Measurements from ENCODE around the gene RBBP4.

Gene RBBP4

DNA sequence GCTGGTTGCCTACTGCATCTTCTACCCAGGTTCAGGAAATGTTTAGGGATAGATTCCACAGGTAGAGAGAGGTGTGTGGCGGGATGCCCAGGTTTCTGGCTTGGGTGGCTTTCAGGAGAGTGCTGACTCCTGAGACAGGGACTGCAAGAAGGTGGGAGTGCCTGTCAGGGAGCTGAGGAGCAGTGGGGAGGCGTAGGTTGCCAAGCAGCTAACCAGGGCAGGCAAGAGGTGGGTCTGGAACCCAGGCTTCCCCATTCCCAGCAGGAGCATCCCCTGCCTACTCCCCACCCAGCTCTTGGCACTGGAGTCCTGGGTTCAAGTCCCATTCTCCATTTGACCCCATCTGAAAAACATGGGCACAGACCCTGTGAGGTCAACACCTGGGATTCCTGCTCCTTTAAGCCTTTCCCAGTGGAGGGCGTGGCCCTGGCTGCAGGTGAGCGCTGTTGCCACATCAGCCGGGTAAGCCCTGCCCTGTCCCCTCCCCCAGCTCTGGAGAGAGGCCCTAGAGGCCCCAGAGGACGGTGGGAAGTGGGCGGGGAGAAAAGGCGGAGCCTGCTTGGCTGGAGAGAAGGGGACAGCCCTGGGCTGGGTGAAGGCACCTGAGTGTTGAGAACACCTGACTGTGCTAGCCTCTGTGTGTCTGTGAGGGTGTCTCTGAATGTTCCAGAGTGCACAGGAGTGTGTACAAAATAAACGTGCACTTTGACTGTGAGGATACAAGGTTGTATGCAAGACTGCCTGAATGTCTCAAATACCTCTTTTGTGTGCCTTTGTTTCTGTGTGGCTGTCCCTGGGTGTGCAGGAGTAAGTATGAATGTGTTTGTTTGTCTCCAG lies 65.5 kb downstream of the RBBP4 start:
- Histone ChIP-seq H3K27ac (no peak overlapping the region), H3K9me3 (no peaks in the 10 kb centered on the region), H3K4me3 (ENCODE audit: low read depth in 1 of 2, low read length in 1 of 2) (no peak overlapping the region), H3K27me3 (peaks cover 14% of the 10 kb centered on the region), H3K4me1 (ENCODE audit: control insufficient read depth in 1 of 2, insufficient read depth in 1 of 2, low read depth in 1 of 2, low read length in 1 of 2) (peaks cover 8 to 9% of the 10 kb centered on the region in 2 experiments), H3K36me3 (no peaks in the 10 kb centered on the region)
- TF ChIP-seq, protein P1, sequence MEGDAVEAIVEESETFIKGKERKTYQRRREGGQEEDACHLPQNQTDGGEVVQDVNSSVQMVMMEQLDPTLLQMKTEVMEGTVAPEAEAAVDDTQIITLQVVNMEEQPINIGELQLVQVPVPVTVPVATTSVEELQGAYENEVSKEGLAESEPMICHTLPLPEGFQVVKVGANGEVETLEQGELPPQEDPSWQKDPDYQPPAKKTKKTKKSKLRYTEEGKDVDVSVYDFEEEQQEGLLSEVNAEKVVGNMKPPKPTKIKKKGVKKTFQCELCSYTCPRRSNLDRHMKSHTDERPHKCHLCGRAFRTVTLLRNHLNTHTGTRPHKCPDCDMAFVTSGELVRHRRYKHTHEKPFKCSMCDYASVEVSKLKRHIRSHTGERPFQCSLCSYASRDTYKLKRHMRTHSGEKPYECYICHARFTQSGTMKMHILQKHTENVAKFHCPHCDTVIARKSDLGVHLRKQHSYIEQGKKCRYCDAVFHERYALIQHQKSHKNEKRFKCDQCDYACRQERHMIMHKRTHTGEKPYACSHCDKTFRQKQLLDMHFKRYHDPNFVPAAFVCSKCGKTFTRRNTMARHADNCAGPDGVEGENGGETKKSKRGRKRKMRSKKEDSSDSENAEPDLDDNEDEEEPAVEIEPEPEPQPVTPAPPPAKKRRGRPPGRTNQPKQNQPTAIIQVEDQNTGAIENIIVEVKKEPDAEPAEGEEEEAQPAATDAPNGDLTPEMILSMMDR (IDR thresholded peaks at IDR 0.05): no peak

DNA sequence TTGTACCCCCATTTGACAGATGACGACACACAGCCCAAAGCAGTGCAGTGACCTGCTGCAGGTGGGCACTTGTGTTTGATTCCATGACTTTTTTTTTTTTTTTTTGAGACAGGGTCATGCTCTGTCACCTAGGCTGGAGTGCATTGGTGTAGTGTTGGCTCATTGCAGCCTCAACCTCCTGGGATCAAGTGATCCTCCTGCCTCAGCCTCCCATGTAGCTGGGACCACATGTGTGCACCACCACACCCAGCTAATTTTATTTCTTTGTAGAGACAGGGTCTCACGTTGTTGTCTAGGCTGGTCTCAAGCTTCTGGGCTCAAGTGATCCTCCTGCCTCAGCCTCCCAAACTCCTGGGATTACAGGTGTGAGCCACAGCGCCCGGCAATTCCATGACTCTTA lies 66.5 kb downstream of the RBBP4 start:
- H3K27me3 ChIP-seq: peaks cover 7% of the 10 kb centered on the region
- no peaks in the 10 kb centered on the region for H3K9me3 ChIP-seq
- H3K36me3 ChIP-seq: no peaks in the 10 kb centered on the region
- H3K27ac ChIP-seq: no peak overlapping the region
- TF ChIP-seq, protein P1 (IDR thresholded peaks at IDR 0.05): no peak
- H3K4me1 ChIP-seq (ENCODE audit: control insufficient read depth in 1 of 2, insufficient read depth in 1 of 2, low read depth in 1 of 2, low read length in 1 of 2): peaks cover 0 to under 1% of the 10 kb centered on the region in 2 experiments
- no peak overlapping the region for H3K4me3 ChIP-seq (ENCODE audit: low read depth in 1 of 2, low read length in 1 of 2)

DNA sequence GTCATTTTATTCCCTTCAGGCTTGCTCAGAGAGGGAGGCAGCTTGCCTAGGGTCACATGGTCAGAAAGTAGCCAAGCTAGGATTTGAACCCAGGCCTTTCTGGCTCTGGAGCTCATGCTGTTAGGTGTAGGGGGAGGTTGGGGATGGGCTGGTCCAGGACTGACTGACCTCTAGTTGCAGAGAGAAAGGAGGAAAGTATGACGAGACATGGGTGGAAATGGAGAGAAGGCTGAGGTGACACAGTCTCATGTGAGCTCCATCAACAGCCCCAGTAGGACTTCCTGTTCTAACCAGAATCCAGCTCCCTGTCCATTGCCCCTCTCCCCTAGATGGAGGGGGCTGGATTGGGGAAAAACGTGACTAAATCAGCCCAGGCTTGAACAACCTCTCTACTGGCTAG lies 67.0 kb downstream of the RBBP4 start:
- Histone ChIP-seq H3K27ac (no peak overlapping the region), H3K9me3 (no peaks in the 10 kb centered on the region), H3K4me3 (ENCODE audit: low read depth in 1 of 2, low read length in 1 of 2) (no peak overlapping the region), H3K27me3 (peaks cover 2% of the 10 kb centered on the region), H3K36me3 (no peaks in the 10 kb centered on the region), H3K4me1 (ENCODE audit: control insufficient read depth in 1 of 2, insufficient read depth in 1 of 2, low read depth in 1 of 2, low read length in 1 of 2) (no peaks in the 10 kb centered on the region)
- TF ChIP-seq, protein P1 (IDR thresholded peaks at IDR 0.05): no peak

DNA sequence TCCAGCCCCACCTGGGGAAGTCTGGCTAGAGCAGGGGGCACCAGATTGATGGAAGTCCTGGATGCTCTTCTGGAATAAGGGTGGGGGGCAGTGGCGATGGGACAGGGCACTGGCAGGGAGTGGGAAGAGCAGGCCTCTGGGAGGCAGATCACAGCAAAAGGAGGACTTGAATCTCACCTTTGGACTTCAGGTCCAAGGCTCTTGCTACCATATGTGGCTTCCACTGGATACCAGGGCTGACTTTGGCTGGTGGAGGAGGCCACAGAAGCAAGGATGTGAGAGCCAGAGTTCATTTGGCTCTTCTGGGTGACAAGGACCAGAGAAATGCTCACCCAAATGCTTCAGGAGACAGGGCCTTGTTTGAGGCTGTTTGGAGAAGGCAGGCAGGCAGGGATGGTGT lies 67.5 kb downstream of the RBBP4 start:
- H3K4me1 ChIP-seq (ENCODE audit: control insufficient read depth in 1 of 2, insufficient read depth in 1 of 2, low read depth in 1 of 2, low read length in 1 of 2): no peaks in the 10 kb centered on the region
- TF ChIP-seq, protein P1 (IDR thresholded peaks at IDR 0.05): no peak
- no peaks in the 10 kb centered on the region for H3K36me3 ChIP-seq
- H3K27ac ChIP-seq: no peak overlapping the region
- no peaks in the 10 kb centered on the region for H3K9me3 ChIP-seq
- H3K4me3 ChIP-seq (ENCODE audit: low read depth in 1 of 2, low read length in 1 of 2): no peak overlapping the region
- no peaks in the 10 kb centered on the region for H3K27me3 ChIP-seq

DNA sequence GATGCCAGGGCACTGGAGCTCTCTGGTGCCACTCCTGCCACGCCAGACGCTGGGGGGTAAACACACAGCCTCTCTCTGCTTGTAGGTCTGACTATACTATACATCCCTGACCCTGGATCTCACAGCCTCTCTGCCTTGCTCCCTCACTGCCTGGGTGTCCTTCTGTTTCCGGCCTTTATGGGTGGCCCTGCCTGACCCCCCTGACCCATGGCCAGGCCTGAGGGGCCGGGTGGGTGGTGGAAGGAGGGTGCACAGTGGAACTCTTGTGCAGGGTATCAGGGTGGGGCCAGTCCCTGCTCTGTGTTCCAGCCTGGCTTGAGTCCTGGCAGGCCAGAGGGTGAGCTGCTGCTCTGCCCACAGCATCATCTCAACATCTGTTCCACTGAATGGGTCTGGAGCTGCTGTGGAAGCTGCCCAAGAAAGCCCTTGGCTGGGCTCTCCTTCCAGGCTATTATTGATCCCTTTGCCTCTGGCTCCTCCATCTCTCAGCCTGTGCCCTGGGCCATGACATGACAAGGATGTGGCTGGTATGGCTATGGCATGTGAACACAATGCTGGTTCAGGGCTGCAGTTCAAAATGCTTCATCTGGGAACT lies 68.8 kb downstream of the RBBP4 start:
- Histone ChIP-seq H3K36me3 (no peaks in the 10 kb centered on the region), H3K27ac (no peak overlapping the region), H3K4me3 (ENCODE audit: low read depth in 1 of 2, low read length in 1 of 2) (no peak overlapping the region), H3K4me1 (ENCODE audit: control insufficient read depth in 1 of 2, insufficient read depth in 1 of 2, low read depth in 1 of 2, low read length in 1 of 2) (no peaks in the 10 kb centered on the region), H3K27me3 (peaks cover 4% of the 10 kb centered on the region), H3K9me3 (no peaks in the 10 kb centered on the region)
- TF ChIP-seq, protein P1 (IDR thresholded peaks at IDR 0.05): no peak

All from neutrophil (primary cell).